SU-DHL-6 (cell line): ENCODE data around the gene TPGS1.

Experiments
- EZH2phosphoT487 ChIP-seq: fragments of 200-600 bp; sonication (generic), shearing (Covaris generic); conservative IDR thresholded peaks from 2 replicates; pipeline ENCODE4 v1.6.1; 2018; ENCODE audit warnings: mild to moderate bottlenecking, antibody characterized with exemption, low read length, moderate library complexity, mixed read lengths
- TF ChIP-seq, protein P1 (sequence below): fragments of 200-600 bp; sonication (generic); IDR thresholded peaks from one replicate; pipeline ENCODE4 v1.5.1; 2017; ENCODE audit warnings: antibody characterized with exemption, mild to moderate bottlenecking, low read length, moderate library complexity; ENCODE audit not compliant: insufficient read depth, poor library complexity, severe bottlenecking

DNA sequence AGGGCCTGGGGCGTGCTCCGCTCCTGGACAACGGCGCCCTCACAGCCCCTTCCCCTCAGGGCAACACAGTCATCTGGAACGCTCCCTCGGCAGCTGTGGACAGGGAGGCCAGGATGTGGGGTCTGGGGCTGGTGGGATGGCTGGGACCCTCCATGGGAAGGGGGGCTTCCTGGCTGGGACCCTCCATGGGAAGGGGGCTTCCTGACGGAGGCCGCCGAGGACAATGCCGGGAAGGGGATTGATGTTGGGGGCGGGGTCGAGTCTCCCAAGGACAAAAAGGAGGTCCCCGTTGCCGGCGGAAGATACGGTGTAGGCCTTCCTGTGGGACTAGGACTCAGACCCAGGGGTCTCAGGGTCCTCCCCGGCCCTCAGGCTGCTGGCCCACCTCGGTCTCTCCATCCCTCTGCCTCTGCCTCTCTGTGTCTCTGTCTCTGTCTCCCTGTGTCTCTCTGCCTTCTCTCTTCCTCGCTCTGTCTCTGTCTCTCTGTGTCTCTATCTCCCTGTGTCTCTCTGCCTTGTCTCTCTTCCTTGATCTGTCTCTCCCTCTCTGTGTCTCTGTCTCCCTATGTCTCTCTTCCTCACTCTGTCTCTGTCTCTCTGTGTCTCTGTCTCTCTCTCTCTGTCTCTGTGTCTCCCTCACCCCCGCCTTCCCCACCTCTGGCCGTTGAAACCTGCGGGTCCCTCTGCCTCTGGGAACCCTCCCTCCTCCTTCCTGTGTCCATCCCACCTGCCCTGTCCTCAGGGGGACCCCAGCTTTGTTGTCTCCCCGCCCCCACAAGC lies 13.7 kb upstream of the TPGS1 start:
- TF ChIP-seq, protein P1, sequence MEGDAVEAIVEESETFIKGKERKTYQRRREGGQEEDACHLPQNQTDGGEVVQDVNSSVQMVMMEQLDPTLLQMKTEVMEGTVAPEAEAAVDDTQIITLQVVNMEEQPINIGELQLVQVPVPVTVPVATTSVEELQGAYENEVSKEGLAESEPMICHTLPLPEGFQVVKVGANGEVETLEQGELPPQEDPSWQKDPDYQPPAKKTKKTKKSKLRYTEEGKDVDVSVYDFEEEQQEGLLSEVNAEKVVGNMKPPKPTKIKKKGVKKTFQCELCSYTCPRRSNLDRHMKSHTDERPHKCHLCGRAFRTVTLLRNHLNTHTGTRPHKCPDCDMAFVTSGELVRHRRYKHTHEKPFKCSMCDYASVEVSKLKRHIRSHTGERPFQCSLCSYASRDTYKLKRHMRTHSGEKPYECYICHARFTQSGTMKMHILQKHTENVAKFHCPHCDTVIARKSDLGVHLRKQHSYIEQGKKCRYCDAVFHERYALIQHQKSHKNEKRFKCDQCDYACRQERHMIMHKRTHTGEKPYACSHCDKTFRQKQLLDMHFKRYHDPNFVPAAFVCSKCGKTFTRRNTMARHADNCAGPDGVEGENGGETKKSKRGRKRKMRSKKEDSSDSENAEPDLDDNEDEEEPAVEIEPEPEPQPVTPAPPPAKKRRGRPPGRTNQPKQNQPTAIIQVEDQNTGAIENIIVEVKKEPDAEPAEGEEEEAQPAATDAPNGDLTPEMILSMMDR = no peak
- TF ChIP-seq EZH2phosphoT487 = no peak
